ENCODE data around the gene PCDHGA3.
"Not testable (repeated sequence)": the region's sequence is repeated elsewhere in the genome, so short reads cannot be mapped to it uniquely, and the experiment has no call there.

PCDHGA3 gene

DNA sequence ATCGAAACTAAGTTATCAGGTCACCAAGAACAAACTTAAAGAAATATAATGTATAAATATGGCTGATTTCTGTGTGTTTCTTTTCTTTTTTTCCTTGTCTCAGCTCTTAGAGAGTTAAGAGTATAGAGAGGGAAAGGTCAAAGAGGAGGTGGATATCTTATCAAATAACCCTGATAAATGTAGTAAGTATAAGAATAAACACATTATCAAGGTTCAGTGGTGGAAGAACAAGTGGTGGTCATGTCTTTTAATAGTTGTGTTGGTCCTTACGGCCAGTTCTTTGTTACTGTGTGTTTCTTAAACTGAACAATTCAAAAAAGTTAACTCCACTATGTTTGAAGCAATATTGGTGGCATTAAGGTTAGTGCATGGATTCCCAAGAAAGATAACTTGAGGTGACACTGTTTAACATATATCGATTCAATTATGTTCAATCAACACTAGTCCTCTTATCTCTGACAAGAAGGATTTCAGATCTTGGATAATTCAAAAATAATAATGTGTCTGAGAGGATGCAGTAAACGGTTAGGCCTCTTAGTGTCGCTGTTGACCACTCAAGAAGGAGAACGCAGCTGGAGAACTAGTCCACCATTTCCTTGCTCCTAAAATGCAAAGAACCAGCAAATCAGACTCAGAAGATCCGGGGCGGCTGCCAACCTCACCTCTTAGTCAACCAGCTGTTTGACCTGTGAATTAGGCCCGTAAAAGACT lies at the start of gene PCDHGA3:
Gene PCDHGA3, plus strand, starts transcription at position 588 of the 711 bp plus-strand sequence. CDS start 205 bp downstream, outside the sequence.
- DNase-seq, result no peak

DNA sequence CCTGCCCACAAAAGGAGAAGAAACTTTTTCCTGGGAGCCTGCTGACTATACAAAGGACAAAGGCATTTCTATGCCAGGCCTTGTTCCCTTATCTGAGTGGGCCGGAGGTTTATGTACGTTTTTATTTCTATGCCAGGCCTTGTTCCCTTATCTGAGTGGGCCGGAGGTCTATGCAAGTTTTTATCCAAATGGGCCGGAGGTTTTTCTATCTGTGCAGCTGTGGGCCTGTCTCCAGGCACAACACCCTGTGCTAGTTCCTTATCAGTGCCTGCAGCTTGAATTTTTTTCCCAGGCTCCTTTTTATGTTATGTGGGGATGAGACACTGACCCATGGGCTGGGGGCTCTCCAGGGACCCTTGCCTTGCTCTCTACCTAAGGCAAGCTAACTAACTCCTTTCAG lies 45.3 kb upstream of the PCDHGA3 start:
- DNase-seq, result no peak

DNA sequence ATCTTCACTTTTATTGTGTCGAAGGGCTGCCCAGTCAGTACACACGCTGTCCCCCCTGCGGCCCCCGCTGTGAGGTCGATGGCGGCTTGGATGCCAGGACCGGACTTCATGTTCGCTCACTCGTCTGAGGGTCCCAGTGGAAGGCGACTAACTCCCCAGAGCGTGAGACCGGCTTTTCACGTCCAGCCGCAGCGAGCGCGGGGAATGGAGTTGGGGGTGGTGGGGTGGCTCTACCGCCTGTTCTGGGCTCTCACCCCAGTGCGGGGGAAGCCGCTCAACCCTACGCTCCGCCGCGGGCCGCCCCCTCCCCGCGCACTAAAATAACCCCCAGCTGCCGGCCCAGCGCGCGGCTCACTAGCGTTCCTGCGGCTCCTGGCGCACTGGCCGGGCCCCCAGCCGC lies 39.9 kb upstream of the PCDHGA3 start, which contains the start of gene SLC25A2:
Gene SLC25A2, minus strand, starts transcription at position 294 of the 400 bp plus-strand sequence. Its CDS starts 184 bp downstream, at position 110.
- DNase-seq, result no peak

DNA sequence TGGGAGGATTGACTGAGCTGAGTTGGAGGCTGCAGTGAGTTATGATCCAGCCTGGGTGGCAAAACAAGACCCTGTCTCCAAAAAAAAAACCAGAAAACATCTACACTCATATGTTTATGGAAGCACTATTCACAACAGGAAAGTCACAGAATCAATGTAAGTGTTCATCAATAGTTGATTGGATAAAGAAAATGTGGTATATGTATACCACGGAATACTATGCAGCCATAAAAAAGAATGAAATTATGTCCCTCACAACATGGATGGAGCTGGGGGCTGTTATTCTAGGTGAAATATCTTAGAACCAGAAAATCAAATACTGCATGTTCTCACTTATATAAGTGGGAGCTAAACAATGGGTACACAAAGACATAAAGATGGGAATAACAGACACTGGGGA lies 37.0 kb upstream of the PCDHGA3 start:
- DNase-seq, result no peak

GRCh38 chr5:141313711-141314110 lies 29.9 kb upstream of the PCDHGA3 start:
- DNase-seq, result no peak

GRCh38 chr5:141316963-141317362 lies 26.7 kb upstream of the PCDHGA3 start:
- not testable (repeated sequence) for DNase-seq

DNA sequence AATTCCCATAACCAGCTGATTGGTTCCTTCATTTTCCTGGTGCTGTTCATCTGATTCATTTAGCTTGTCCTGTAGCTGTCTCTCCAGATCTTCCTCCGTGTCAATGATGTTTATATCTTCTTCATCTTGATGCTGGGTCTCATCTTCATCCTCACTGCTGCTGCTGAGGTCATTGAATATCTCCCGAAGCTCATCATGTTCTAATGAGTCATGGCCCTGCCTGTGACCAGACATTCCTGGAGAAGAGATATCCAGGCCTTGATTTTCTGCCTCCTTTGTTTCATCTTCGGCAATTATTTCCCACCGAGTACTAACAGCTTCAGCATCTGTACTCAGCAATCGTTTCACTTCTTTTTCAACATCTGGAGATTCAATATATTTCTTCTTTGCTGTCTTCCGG lies 24.4 kb upstream of the PCDHGA3 start:
- DNase-seq, result no peak

GRCh38 chr5:141319699-141320098 lies 23.9 kb upstream of the PCDHGA3 start:
- DNase-seq, result no peak

GRCh38 chr5:141320225-141321169 lies 23.1 kb upstream of the PCDHGA3 start, which contains the start of gene TAF7:
TAF7 (minus strand) TSS chr5:141320784; CDS start chr5:141320044, 740 bp downstream.
- peak; percentile 91 for DNase-seq

DNA sequence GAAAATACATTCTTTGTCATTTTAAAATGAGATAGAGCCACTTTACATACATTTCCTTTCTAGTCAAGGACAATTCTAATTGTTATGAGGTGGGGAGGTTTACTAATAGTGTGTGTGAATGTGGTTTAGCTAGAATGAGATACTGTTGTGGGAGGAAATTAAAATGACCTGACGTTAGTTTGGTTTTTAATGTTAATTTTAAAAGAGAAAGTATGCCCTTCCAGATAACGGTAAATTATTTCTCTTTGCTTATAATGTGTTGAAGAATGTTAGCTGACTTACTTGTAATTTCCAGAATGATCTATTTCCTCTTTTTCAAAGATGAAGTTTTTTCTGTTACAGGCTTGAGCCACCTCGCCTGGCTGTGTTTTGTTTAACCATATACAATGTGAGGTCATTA lies 21.4 kb upstream of the PCDHGA3 start:
- DNase-seq, result no peak

- peak; percentile 71 for DNase-seq
Observed at GRCh38 chr5:141326088-141326854, 17.4 kb upstream of the PCDHGA3 start.

DNA sequence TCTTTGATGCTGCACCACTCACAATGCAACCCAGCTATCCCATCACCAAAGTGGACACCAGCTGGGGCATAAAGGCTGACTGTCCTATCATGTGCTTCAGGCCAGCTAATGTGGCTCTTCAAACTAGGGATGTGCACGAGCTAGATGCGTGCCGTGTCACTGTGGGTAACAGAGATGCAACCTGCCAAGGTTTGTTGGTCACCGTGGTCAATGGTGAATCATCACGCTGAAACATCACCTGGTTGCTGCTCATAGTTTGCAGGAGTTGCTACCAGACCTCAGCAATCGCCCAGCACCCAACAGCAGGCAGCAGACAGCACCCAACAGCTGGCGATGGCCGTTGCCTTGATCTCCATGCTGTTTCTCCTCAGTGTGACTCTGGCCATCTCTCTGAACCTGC lies 15.4 kb upstream of the PCDHGA3 start:
- DNase-seq, result no peak

DNA sequence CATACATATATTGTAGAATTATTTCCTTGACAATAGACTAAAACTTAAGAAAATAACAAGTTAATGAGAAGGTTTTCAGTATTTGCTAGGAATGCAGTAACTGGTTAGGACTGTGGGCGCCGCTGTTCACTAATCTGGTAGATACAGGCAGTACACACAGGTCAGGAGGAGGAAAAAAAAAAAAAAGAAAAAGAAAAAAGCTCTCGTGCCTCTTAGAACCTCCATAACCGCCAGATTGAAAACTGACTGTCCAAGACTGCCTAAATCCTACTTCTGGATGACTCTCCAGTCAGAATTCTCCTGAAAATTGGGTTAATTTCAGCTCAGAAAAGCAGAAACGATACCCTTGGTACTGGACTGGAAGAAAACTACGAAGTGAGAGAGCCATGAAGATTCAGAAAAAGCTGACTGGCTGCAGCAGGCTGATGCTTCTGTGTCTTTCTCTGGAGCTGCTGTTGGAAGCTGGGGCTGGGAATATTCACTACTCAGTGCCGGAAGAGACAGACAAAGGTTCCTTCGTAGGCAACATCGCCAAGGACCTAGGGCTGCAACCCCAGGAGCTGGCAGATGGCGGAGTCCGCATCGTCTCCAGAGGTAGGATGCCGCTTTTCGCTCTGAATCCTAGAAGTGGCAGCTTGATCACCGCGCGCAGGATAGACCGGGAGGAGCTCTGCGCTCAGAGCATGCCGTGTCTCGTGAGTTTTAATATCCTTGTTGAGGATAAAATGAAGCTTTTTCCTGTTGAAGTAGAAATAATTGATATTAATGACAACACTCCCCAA lies 13.1 kb upstream of the PCDHGA3 start, which contains the start of gene PCDHGA1:
Gene PCDHGA1, plus strand, starts transcription at position 216 of the 782 bp plus-strand sequence.
- DNase-seq, result no peak

GRCh38 chr5:141332571-141332970 lies 11.1 kb upstream of the PCDHGA3 start:
- DNase-seq, result not testable (repeated sequence)

GRCh38 chr5:141338538-141339306 lies 4.9 kb upstream of the PCDHGA3 start, which contains the start of gene PCDHGA2:
PCDHGA2 (plus strand) TSS chr5:141338760.
- DNase-seq, result no peak

DNA sequence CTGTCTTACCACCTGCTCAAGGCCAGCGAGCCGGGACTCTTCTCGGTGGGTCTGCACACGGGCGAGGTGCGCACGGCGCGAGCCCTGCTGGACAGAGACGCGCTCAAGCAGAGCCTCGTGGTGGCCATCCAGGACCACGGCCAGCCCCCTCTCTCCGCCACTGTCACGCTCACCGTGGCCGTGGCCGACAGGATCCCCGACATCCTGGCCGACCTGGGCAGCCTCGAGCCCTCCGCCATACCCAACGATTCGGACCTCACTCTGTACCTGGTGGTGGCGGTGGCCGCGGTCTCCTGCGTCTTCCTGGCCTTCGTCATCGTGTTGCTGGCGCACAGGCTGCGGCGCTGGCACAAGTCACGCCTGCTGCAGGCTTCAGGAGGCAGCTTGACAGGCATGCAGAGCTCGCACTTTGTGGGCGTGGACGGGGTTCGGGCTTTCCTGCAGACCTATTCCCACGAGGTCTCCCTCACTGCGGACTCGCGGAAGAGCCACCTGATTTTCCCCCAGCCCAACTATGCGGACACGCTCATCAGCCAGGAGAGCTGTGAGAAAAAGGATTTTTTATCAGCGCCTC lies 2.8 kb upstream of the PCDHGA3 start:
- not testable (repeated sequence) for DNase-seq

DNA sequence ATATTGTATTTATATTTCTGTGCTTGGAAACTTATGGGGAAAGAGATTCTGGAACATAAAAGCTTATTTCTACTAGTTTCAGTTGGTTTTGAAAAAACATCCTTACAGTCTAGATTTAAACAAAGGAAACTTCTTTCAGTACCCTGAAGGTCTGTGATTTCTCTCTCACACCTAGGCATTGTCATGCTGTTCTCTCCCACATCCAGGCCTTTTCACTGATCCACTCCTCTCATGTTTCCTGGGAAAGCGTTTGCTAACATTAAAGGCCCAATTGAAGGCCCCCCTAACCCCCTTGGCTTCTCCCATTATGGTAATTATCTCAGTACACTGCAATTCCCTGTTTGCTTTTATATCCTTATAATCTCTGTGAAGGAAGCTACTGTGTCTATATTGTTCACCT lies 856 bp upstream of the PCDHGA3 start:
- no peak for DNase-seq

DNA sequence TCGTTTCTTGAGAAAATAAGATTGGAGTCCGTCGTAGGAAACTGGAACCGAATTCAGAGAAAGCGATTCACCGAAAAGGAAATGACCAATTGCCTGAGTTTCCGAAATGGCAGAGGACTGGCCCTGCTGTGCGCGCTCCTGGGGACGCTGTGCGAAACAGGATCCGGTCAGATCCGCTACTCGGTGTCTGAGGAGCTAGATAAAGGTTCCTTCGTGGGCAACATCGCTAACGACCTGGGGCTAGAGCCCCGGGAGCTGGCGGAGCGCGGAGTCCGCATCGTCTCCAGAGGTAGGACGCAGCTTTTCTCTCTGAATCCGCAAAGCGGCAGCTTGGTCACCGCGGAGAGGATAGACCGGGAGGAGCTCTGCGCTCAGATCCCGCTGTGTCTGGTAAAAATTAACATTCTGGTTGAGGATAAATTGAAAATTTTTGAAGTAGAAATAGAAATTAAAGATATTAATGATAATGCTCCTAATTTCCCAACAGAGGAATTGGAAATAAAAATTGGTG lies 379 bp downstream of the PCDHGA3 start:
- no peak for DNase-seq

DNA sequence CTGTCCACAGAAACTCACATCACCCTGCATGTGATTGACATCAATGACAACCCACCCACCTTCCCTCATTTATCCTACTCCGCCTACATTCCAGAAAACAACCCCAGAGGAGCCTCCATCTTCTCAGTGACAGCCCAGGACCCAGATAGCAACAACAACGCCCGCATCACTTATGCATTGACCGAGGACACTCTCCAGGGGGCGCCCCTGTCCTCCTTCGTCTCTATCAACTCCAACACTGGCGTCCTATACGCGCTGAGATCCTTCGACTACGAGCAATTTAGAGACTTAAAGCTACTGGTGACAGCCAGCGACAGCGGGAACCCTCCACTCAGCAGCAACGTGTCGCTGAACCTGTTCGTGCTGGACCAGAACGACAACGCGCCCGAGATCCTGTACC lies 1.7 kb downstream of the PCDHGA3 start:
- no peak for DNase-seq

GRCh38 chr5:141346017-141346416 lies 2.4 kb downstream of the PCDHGA3 start:
- not testable (repeated sequence) for DNase-seq

Data from stimulated activated CD4-positive, alpha-beta T cell treated with anti-CD3 and anti-CD28 coated beads, Interleukin-1b, Interleukin-23, amount 100 ng/mL, for 48 hours (primary cell).